Mucosa of descending colon (tissue), 3 donors: ENCODE results near the gene C1orf174. TPM values are rescaled to one million over a fixed set of nuclear protein-coding genes. Genes with fewer than 3 reads are reported as not detected.

Source experiments
- ATAC-seq: fragments of 200-7000 bp; cut with Tn5 transposase; one replicate; pipeline ENCODE4 v1.9.1; 2020; ENCODE audit warnings: mild to moderate bottlenecking, moderate library complexity
- DNase-seq, 3 donors: peaks; one replicate each; pipeline ENCODE4 v3.0.0-alpha.2; 2020
- H3K36me3 ChIP-seq: fragments of 200-600 bp; one replicate; pipeline ENCODE4 v1.8.0; 2021; ENCODE audit warnings: low read depth, mild to moderate bottlenecking
- H3K4me1 ChIP-seq: fragments of 200-600 bp; one replicate; pipeline ENCODE4 v1.8.0; 2021; ENCODE audit warnings: low read depth, mild to moderate bottlenecking
- H3K4me3 ChIP-seq: fragments of 200-600 bp; one replicate; pipeline ENCODE4 v1.8.0; 2021; ENCODE audit warnings: mild to moderate bottlenecking
- H3K9me3 ChIP-seq: fragments of 200-600 bp; one replicate; pipeline ENCODE4 v1.8.0; 2021; ENCODE audit warnings: mild to moderate bottlenecking
- intact Hi-C, 2 donors: fragments of 100-400 bp; cut with DNase I in 1 of 2; cut with micrococcal nuclease in 1 of 2; formaldehyde crosslinking; loops; one replicate each; pipeline versions ENCODE4 v1.11.0 to v1.11.1; 2022; cut with DNase I, micrococcal nuclease
- total RNA-seq, 3 donors: library from RNA; stranded (reverse); fragmentation: NEBNext Ultra II Directional in 2 of 3; extraction: Animal tissue kit (Norgen Biotek cat#: 25700) in 2 of 3; gene quantifications; one replicate each; pipeline versions ENCODE4 v1.2.1 to v1.2.4, GENCODE V29; 2021 to 2023
- TF ChIP-seq, protein P1 (sequence below): fragments of 200-600 bp; IDR thresholded peaks from one replicate; pipeline ENCODE4 v1.8.0; 2022; ENCODE audit warnings: antibody characterized with exemption, mild to moderate bottlenecking
- donor health status: DM: no; HTN: no; CAD: no; lungs with moderate emphysema.
- donor health status: DM: no; HTN: no; CAD: no.
- donor health status: DM: no; HTN: yes; CAD: no.

Gene C1orf174
- total RNA-seq, 3 donors from 2014 or later, result 19.3 to 23.7 (median 21.8) TPM

DNA sequence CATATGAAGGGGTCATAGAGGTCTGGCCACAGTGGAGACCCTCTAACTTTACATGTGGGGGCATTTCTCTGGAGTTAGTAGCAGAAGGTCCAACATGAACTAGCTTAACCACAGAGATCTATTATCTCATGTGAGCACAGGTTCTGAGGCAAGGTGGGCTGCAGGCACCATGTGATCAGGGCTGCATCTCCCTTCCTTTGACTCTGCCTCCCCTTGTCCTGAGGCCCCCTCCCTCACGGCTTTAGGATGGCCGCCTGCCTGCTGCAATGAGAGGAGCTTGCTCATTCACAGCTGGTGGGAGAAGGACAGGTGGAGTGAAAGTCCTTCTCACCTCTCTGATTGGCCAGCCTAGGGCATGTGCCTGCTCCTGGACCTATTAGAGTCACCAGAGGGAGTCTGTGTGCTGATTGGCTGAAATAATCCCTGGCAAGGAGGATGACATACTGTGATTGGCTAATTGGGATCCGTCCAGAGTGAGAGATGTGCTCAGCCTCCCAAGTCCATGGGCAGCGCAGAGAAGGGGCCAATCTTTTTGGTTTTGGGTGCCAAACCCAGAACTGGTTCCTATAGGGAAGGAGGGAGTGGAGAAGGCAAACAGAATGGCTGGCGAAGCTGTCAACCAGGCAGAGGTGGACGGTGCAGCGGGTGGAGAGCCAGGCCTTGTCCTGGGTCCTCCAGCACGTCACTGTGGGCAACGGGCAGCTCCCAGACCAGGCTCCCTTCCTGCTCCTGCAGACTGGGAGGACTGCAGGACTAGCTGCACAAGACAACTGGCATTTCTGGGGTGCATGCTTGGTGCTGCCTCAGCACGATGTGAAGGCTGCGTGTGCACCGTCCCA lies 39.4 kb upstream of the C1orf174 start:
- TF ChIP-seq, protein P1, sequence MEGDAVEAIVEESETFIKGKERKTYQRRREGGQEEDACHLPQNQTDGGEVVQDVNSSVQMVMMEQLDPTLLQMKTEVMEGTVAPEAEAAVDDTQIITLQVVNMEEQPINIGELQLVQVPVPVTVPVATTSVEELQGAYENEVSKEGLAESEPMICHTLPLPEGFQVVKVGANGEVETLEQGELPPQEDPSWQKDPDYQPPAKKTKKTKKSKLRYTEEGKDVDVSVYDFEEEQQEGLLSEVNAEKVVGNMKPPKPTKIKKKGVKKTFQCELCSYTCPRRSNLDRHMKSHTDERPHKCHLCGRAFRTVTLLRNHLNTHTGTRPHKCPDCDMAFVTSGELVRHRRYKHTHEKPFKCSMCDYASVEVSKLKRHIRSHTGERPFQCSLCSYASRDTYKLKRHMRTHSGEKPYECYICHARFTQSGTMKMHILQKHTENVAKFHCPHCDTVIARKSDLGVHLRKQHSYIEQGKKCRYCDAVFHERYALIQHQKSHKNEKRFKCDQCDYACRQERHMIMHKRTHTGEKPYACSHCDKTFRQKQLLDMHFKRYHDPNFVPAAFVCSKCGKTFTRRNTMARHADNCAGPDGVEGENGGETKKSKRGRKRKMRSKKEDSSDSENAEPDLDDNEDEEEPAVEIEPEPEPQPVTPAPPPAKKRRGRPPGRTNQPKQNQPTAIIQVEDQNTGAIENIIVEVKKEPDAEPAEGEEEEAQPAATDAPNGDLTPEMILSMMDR, result no peak
- intact Hi-C loops, result no loop called here
- Histone ChIP-seq H3K4me3 (no peak overlapping the region), H3K4me1 (no peaks in the 10 kb centered on the region), H3K36me3 (no peaks in the 10 kb centered on the region), H3K9me3 (peaks cover 8% of the 10 kb centered on the region)
- ATAC-seq (no peak), DNase-seq (no peak)

DNA sequence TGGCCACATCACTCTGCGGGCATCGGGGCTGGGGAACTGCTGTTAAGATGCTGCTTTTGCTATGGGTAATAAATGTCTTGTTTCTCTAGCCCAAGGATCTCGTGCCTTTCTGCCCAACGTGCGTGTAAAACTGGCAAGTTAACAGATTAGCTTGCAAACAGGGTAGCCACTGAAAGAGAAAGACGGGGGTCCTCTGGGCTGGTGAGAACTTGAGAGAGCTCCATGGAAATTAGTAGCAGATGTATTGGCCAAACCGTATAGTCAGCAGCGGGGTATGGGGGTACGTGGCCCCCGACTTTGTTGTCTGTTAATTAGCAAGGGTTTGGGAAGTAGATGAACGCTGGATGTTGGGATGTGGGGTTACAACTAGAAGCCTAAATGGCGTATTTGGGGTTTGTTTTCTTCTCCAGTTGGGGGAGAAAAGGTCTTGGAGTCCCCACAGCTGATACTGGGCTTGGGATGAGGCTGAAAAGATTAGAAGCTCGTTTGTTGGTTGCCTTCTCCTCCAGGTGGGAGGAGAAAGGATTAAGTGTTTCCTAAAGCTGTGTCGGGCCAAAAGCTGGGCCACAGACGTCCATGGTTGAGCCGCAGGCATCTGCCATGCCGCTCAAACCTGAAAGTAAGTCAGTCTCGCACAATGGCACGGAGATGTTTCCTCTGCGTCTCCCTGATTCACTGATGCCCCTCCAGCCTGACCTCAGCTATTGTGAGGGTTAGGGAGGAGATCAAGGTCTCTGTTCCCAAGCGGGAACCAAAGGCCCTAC lies 32.3 kb upstream of the C1orf174 start:
- intact Hi-C loops, result no loop called here
- Histone ChIP-seq H3K36me3 (no peaks in the 10 kb centered on the region), H3K4me3 (no peak overlapping the region), H3K9me3 (peaks cover 8% of the 10 kb centered on the region), H3K4me1 (no peaks in the 10 kb centered on the region)
- DNase-seq (no peak), ATAC-seq (no peak)
- TF ChIP-seq, protein P1, result no peak

DNA sequence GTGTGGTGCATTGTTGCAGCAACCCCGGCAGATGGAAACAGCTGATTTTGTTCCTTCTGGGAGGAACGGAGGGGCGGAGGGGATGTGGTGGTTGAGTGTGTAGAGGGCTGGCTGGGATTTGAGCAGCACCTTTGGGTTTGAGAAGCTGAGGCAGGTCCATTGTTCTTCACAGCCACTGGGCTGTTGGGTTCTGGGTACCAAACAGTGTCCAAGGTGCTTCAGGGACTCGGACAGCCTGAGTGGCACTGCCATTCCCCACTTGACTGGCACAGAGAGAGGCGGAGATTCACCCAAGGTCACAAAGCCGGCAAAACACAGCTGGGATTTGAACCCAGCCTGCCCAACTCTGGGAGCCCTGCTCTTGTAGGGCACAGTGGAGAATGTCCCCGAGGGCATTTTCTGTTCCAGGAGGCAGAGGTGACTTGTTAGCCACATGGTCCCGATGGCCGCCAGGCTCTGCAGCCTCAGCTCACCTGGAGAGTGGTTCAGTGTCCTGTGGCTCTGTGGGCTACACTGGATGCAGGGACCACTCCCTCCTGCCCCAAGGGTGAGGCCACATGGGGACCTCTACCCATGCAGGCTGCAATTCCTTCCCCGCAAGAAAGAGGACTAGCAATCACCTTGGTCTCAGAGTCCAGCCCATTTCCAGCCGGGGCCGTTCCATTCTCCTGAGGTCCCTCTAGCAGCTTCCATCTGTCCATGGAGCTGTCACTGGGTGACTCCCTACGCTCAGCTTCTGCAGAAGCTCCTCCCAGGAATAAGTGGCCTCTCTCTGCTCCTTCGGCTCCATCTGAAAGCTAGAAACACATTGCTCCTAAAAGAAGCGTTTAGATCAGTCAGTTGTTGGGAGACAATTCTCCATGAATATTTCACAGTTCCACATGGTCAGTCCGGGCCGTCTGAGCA lies 31.2 kb upstream of the C1orf174 start:
- Histone ChIP-seq H3K4me1 (no peaks in the 10 kb centered on the region), H3K36me3 (no peaks in the 10 kb centered on the region), H3K4me3 (no peak overlapping the region), H3K9me3 (peaks cover 1% of the 10 kb centered on the region)
- TF ChIP-seq, protein P1, result no peak
- no peak for ATAC-seq
- no peak for DNase-seq
- intact Hi-C loops, result no loop called here

DNA sequence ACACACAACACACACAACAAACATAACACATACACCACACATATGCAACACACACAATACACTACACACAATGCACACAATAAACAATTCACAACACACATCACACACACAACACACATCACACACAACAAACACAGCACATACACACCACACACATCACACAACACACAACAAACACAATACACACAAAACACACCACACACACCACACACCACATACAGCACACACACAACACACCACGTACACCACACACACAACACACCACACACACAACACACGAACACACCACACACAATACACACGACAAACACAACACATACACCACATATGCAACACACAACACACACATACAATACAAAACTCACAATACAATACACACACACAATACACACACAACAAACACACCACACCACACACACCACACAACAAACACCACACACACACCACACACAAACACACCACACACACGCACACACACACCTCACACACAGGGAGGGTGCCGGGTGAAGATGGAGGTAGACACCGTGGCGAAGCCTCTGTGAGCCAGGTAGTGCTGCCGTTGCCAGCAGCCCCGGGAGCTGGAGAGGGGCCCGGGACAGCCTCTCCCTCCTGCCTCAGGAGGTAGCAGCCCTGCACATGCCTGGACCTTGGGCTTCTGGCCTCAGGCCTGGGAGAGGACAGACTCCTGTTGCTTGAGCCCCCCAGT lies 30.4 kb upstream of the C1orf174 start:
- H3K36me3 ChIP-seq, result no peaks in the 10 kb centered on the region
- ATAC-seq, result no peak
- TF ChIP-seq, protein P1, result no peak
- H3K9me3 ChIP-seq, result no peaks in the 10 kb centered on the region
- no peaks in the 10 kb centered on the region for H3K4me1 ChIP-seq
- H3K4me3 ChIP-seq, result no peak overlapping the region
- no peak for DNase-seq
- intact Hi-C loops, result no loop called here

DNA sequence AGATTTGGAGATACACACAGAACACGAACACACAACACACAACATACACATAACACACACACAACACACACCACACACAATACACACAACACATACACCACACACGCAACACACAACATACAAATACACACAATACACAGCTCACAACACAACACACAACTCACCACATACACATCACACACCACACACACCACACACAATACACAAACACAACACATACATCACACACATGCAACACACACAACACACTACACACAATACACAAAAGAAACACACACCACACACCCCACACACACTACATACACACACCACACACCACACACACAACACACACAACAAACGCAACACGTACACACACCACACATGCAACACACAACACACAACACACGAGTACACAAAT lies 29.1 kb upstream of the C1orf174 start:
- H3K4me1 ChIP-seq, result no peaks in the 10 kb centered on the region
- no peak overlapping the region for H3K4me3 ChIP-seq
- H3K9me3 ChIP-seq, result no peaks in the 10 kb centered on the region
- DNase-seq (no peak), ATAC-seq (no peak)
- TF ChIP-seq, protein P1, result no peak
- H3K36me3 ChIP-seq, result no peaks in the 10 kb centered on the region
- intact Hi-C loops, result no loop called here
